Type B pancreatic cell (in vitro differentiated cells): ENCODE results near the gene CCR7. TPM values are rescaled to one million over a fixed set of nuclear protein-coding genes. Genes with fewer than 3 reads are reported as not detected.

Experiments
- DNase-seq: peaks from one replicate; pipeline ENCODE4 v3.0.0; 2021; ENCODE audit warnings: mixed read lengths; ENCODE audit not compliant: unreplicated experiment; ENCODE audit errors: extremely low spot score
- H3K27ac Mint-ChIP-seq: 2 replicates; pipeline ENCODE4 v1.8.0; 2021; ENCODE audit warnings: mild to moderate bottlenecking, mixed read lengths
- H3K27me3 Mint-ChIP-seq: 2 replicates; pipeline ENCODE4 v1.8.0; 2021; ENCODE audit warnings: mixed read lengths
- H3K36me3 Mint-ChIP-seq: 2 replicates; pipeline ENCODE4 v1.8.0; 2021; ENCODE audit warnings: mixed read lengths
- H3K4me1 Mint-ChIP-seq: one replicate; pipeline ENCODE4 v1.8.0; 2021; ENCODE audit warnings: mixed read lengths; ENCODE audit not compliant: unreplicated experiment
- H3K4me3 Mint-ChIP-seq: 2 replicates; pipeline ENCODE4 v1.8.0; 2021; ENCODE audit warnings: mild to moderate bottlenecking, mixed read lengths
- H3K9me3 Mint-ChIP-seq: 2 replicates; pipeline ENCODE4 v1.8.0; 2021; ENCODE audit warnings: mixed read lengths
- CTCF ChIP-seq: fragments of 200-600 bp; sonication (generic); conservative IDR thresholded peaks from 2 replicates; pipeline ENCODE4 v1.5.0; 2021; ENCODE audit warnings: antibody characterized with exemption, mild to moderate bottlenecking
- total RNA-seq: library from RNA; stranded (reverse); gene quantifications from 2 replicates; pipeline ENCODE4 v1.2.1, GENCODE V29; 2021; ENCODE audit warnings: low replicate concordance

CCR7 gene
- total RNA-seq, 1 donor from 2014 or later = not detected

GRCh38 chr17:40522250-40522960, 42.9 kb downstream of the CCR7 start:
- Mint-ChIP-seq H3K27me3 (peaks cover 14% of the 10 kb centered on the region), H3K9me3 (peaks cover 9% of the 10 kb centered on the region), H3K36me3 (no peaks in the 10 kb centered on the region), H3K4me3 (no peak overlapping the region), H3K4me1 (peaks cover 8% of the 10 kb centered on the region), H3K27ac (peak overlapping the region; percentile 88)
- no peak for TF ChIP-seq CTCF
- no peak for DNase-seq

GRCh38 chr17:40520991-40521453, 44.2 kb downstream of the CCR7 start:
- H3K27me3 Mint-ChIP-seq = peaks cover 18% of the 10 kb centered on the region
- H3K9me3 Mint-ChIP-seq = peaks cover 9% of the 10 kb centered on the region
- no peak overlapping the region for H3K4me3 Mint-ChIP-seq
- peaks cover 16% of the 10 kb centered on the region for H3K4me1 Mint-ChIP-seq
- H3K36me3 Mint-ChIP-seq = no peaks in the 10 kb centered on the region
- no peak overlapping the region for H3K27ac Mint-ChIP-seq
- no peak for TF ChIP-seq CTCF
- no peak for DNase-seq

- Mint-ChIP-seq H3K36me3 (no peaks in the 10 kb centered on the region), H3K27ac (no peak overlapping the region), H3K4me1 (peaks cover 20% of the 10 kb centered on the region), H3K4me3 (no peak overlapping the region), H3K9me3 (peaks cover 5% of the 10 kb centered on the region), H3K27me3 (peaks cover 20% of the 10 kb centered on the region)
- DNase-seq = no peak
- TF ChIP-seq CTCF = no peak
Observed at GRCh38 chr17:40519089-40519775, 46.0 kb downstream of the CCR7 start.

- DNase-seq = no peak
- peaks cover 27% of the 10 kb centered on the region for H3K27me3 Mint-ChIP-seq
- TF ChIP-seq CTCF = no peak
- H3K27ac Mint-ChIP-seq = no peak overlapping the region
- H3K36me3 Mint-ChIP-seq = no peaks in the 10 kb centered on the region
- peaks cover 21% of the 10 kb centered on the region for H3K4me1 Mint-ChIP-seq
- no peak overlapping the region for H3K4me3 Mint-ChIP-seq
- H3K9me3 Mint-ChIP-seq = peaks cover 5% of the 10 kb centered on the region
Observed at GRCh38 chr17:40518401-40519088, 46.7 kb downstream of the CCR7 start.

- H3K4me3 Mint-ChIP-seq = no peak overlapping the region
- no peak overlapping the region for H3K27ac Mint-ChIP-seq
- H3K4me1 Mint-ChIP-seq = peaks cover 21% of the 10 kb centered on the region
- no peak for DNase-seq
- H3K9me3 Mint-ChIP-seq = no peaks in the 10 kb centered on the region
- H3K27me3 Mint-ChIP-seq = peaks cover 27% of the 10 kb centered on the region
- no peak for TF ChIP-seq CTCF
- no peaks in the 10 kb centered on the region for H3K36me3 Mint-ChIP-seq
Observed at GRCh38 chr17:40517981-40518380, 47.3 kb downstream of the CCR7 start.
